ENCODE data around the gene BTBD1.
"Not testable (repeated sequence)": the region's sequence is repeated elsewhere in the genome, so short reads cannot be mapped to it uniquely, and the experiment has no call there.

BTBD1 gene

GRCh38 chr15:83057002-83057401 lies 10.1 kb downstream of the BTBD1 start:
- no peak for DNase-seq (ENCODE audit: low spot score)

GRCh38 chr15:83053151-83053550 lies 13.9 kb downstream of the BTBD1 start:
- no peak for DNase-seq (ENCODE audit: low spot score)

- DNase-seq (ENCODE audit: low spot score), result no peak
Measured at GRCh38 chr15:83046558-83047127, 20.4 kb downstream of the BTBD1 start.

GRCh38 chr15:83044156-83044555 lies 22.9 kb downstream of the BTBD1 start:
- no peak for DNase-seq (ENCODE audit: low spot score)

GRCh38 chr15:83039206-83039605 lies 27.8 kb downstream of the BTBD1 start:
- DNase-seq (ENCODE audit: low spot score), result no peak

- DNase-seq (ENCODE audit: low spot score), result no peak
Measured at GRCh38 chr15:83036253-83036652, 30.8 kb downstream of the BTBD1 start.

- DNase-seq (ENCODE audit: low spot score), result not testable (repeated sequence)
Measured at GRCh38 chr15:83031234-83031633, 35.8 kb downstream of the BTBD1 start.

GRCh38 chr15:83030021-83030420 lies 37.0 kb downstream of the BTBD1 start:
- DNase-seq (ENCODE audit: low spot score), result no peak

- DNase-seq (ENCODE audit: low spot score), result no peak
Measured at GRCh38 chr15:83018436-83018835, 48.6 kb downstream of the BTBD1 start.

GRCh38 chr15:83016906-83017305 lies 50.1 kb downstream of the BTBD1 start:
- DNase-seq (ENCODE audit: low spot score), result no peak

GRCh38 chr15:83015361-83015760 lies 51.7 kb downstream of the BTBD1 start:
- DNase-seq (ENCODE audit: low spot score), result no peak

- DNase-seq (ENCODE audit: low spot score), result no peak
Measured at GRCh38 chr15:83014205-83014653, 52.8 kb downstream of the BTBD1 start.

GRCh38 chr15:83012636-83013035 lies 54.4 kb downstream of the BTBD1 start:
- no peak for DNase-seq (ENCODE audit: low spot score)

GRCh38 chr15:83012076-83012426 lies 55.0 kb downstream of the BTBD1 start:
- DNase-seq (ENCODE audit: low spot score), result no peak

- DNase-seq (ENCODE audit: low spot score), result peak; percentile 95
Measured at GRCh38 chr15:83011271-83012075, 55.6 kb downstream of the BTBD1 start, which contains the start of gene C15orf40. Gene C15orf40 (minus strand): TSS chr15:83011639. CDS start chr15:83011607, 32 bp downstream.

- peak; percentile 75 for DNase-seq (ENCODE audit: low spot score)
Measured at GRCh38 chr15:83010709-83011270, 56.3 kb downstream of the BTBD1 start.

GRCh38 chr15:83000672-83001031 lies 66.4 kb downstream of the BTBD1 start:
- DNase-seq (ENCODE audit: low spot score), result not testable (repeated sequence)

- DNase-seq (ENCODE audit: low spot score), result peak; percentile 46
Measured at GRCh38 chr15:82999905-83000671, 67.0 kb downstream of the BTBD1 start.

GRCh38 chr15:82999426-82999825 lies 67.6 kb downstream of the BTBD1 start:
- no peak for DNase-seq (ENCODE audit: low spot score)

GRCh38 chr15:82995938-82996337 lies 71.1 kb downstream of the BTBD1 start:
- no peak for DNase-seq (ENCODE audit: low spot score)

- no peak for DNase-seq (ENCODE audit: low spot score)
Measured at GRCh38 chr15:82995076-82995475, 72.0 kb downstream of the BTBD1 start.

- DNase-seq (ENCODE audit: low spot score), result no peak
Measured at GRCh38 chr15:82993144-82993543, 73.9 kb downstream of the BTBD1 start.
